Stimulated activated CD8-positive, alpha-beta memory T cell treated with anti-CD3 and anti-CD28 coated beads, Interleukin-4, amount 100 ng/mL, for 4 hours (primary cell): ENCODE measurements around the gene ARHGAP10.

ENCODE experiments used
- DNase-seq, 2 donors: peaks; one replicate each; pipeline ENCODE4 v3.0.0-alpha.2; 2020; ENCODE audit warnings: low read depth in 2 of 2, low spot score in 1 of 2

Gene ARHGAP10

GRCh38 chr4:147944249-147944648 is 212.4 kb downstream of the ARHGAP10 start:
- DNase-seq: no peak

GRCh38 chr4:147944670-147945260 is 212.9 kb downstream of the ARHGAP10 start:
- no peak for DNase-seq

GRCh38 chr4:147948336-147948735 is 216.4 kb downstream of the ARHGAP10 start:
- no peak for DNase-seq

- DNase-seq: no peak
These were observed 218.4 kb downstream of the ARHGAP10 start for GRCh38 chr4:147950261-147950660.

- no peak for DNase-seq
These were observed 219.0 kb downstream of the ARHGAP10 start for GRCh38 chr4:147950841-147951240.

- DNase-seq: no peak
These were observed 223.0 kb downstream of the ARHGAP10 start for GRCh38 chr4:147954850-147955249.

- DNase-seq: no peak
These were observed 224.1 kb downstream of the ARHGAP10 start for GRCh38 chr4:147955827-147956558.

- no peak for DNase-seq
These were observed 225.6 kb downstream of the ARHGAP10 start for GRCh38 chr4:147957446-147957845.

- no peak for DNase-seq
These were observed 226.2 kb downstream of the ARHGAP10 start for GRCh38 chr4:147958057-147958456.

- no peak for DNase-seq
These were observed 226.7 kb downstream of the ARHGAP10 start for GRCh38 chr4:147958489-147959065.

GRCh38 chr4:147960971-147961370 is 229.1 kb downstream of the ARHGAP10 start:
- no peak for DNase-seq

GRCh38 chr4:147963839-147964238 is 232.0 kb downstream of the ARHGAP10 start:
- no peak for DNase-seq

GRCh38 chr4:147964266-147964880 is 232.5 kb downstream of the ARHGAP10 start:
- no peak for DNase-seq

- no peak for DNase-seq
These were observed 233.2 kb downstream of the ARHGAP10 start for GRCh38 chr4:147965056-147965455.

- DNase-seq: no peak
These were observed 234.0 kb downstream of the ARHGAP10 start for GRCh38 chr4:147965873-147966272.

GRCh38 chr4:147968641-147969040 is 236.8 kb downstream of the ARHGAP10 start:
- no peak for DNase-seq

GRCh38 chr4:147969573-147970385 is 237.9 kb downstream of the ARHGAP10 start:
- no peak for DNase-seq

GRCh38 chr4:147971116-147971515 is 239.2 kb downstream of the ARHGAP10 start:
- DNase-seq: no peak

GRCh38 chr4:147975325-147975724 is 243.4 kb downstream of the ARHGAP10 start:
- DNase-seq: no peak

- no peak for DNase-seq
These were observed 244.3 kb downstream of the ARHGAP10 start for GRCh38 chr4:147975933-147976928.
